A673 (cell line): ENCODE measurements around the gene HOXA6.

Experiments used
- CTCF ChIP-seq: fragments of 300-800, 200-600 bp; sonication (generic); conservative IDR thresholded peaks from 2 replicates; pipeline ENCODE4 v1.5.1; 2017; ENCODE audit warnings: low read depth, mild to moderate bottlenecking, antibody characterized with exemption, low read length, moderate library complexity, mixed read lengths
- EZH2 ChIP-seq: fragments of 200-600 bp; sonication (generic); IDR thresholded peaks from 2 replicates; pipeline ENCODE4 v1.6.1; 2017; ENCODE audit warnings: borderline replicate concordance, low read depth, mild to moderate bottlenecking, mixed read lengths, antibody characterized with exemption, low read length; ENCODE audit not compliant: poor library complexity, severe bottlenecking

DNA sequence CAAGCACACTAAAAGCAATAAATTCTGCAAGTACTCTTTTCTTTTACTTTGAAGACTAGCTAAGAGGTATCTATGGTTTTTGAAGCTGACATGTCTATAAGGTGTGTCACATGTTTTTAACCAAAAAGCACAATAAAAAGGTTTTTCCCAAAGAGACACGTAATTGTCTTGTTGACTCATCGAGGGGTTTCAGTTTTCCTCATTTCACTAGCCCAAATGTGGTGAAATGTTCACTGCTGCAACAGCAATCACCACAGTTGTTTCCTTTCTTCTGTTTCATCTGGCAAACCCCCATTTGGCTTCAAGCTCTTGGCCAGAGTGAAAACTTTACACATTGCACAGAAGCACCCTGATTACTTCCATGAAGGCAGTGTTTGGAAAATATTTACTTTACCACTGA is 13.2 kb downstream of the HOXA6 start:
- TF ChIP-seq CTCF = no peak
- no peak for TF ChIP-seq EZH2
